ENCODE data around the gene SLCO4A1.

SLCO4A1 gene

GRCh38 chr20:62633598-62634329, 8.5 kb upstream of the SLCO4A1 start:
- no peak overlapping the region for H2AFZ ChIP-seq

DNA sequence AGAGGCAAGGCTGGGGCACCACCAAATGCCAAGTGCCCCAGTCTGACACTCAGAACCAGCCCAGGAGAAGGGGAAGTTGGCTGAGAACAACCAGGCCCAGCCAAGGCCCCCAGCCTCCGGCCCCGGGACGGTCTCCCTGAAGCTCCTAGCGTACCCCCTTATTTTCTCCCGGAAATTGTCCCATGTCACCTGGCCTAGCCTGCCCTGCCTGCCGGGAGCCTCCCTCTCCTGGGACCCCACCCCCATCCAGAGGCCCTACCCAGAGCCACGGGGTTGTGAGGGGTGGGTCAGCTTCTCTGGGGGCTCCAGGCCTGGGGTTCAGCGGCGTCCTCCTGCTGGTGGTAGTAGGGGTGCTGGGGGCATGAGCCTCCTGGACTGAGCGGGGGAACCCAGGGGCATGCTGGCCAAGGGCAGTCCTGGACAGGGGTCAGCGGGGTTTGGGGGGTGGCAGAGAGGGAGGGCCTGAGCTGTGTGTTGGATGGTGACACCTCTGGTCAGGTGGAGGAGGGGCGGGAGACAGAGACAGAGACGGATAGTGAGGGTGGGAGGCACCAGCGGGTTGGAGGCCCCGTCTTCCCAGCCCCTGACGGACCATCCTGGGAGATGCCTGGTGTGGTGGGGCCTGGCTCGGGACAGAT, 7.9 kb upstream of the SLCO4A1 start:
- TF ChIP-seq, protein P1, sequence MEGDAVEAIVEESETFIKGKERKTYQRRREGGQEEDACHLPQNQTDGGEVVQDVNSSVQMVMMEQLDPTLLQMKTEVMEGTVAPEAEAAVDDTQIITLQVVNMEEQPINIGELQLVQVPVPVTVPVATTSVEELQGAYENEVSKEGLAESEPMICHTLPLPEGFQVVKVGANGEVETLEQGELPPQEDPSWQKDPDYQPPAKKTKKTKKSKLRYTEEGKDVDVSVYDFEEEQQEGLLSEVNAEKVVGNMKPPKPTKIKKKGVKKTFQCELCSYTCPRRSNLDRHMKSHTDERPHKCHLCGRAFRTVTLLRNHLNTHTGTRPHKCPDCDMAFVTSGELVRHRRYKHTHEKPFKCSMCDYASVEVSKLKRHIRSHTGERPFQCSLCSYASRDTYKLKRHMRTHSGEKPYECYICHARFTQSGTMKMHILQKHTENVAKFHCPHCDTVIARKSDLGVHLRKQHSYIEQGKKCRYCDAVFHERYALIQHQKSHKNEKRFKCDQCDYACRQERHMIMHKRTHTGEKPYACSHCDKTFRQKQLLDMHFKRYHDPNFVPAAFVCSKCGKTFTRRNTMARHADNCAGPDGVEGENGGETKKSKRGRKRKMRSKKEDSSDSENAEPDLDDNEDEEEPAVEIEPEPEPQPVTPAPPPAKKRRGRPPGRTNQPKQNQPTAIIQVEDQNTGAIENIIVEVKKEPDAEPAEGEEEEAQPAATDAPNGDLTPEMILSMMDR (IDR thresholded peaks at IDR 0.05) = no peak
- Histone ChIP-seq H3K27ac (peak overlapping the region; percentile 99), H3K79me2 (peaks cover 31% of the 10 kb centered on the region), H3K4me2 (ENCODE audit: low read length) (peak overlapping the region; percentile 34), H3K27me3 (ENCODE audit: control insufficient read depth, insufficient read depth, low read length) (no peaks in the 10 kb centered on the region), H3K9me3 (ENCODE audit: control insufficient read depth, low read length) (no peaks in the 10 kb centered on the region), H3K4me1 (peaks cover 64% of the 10 kb centered on the region), H3K4me3 (ENCODE audit: low read depth, low read length) (peak overlapping the region; percentile 33), H3K9ac (peak overlapping the region; percentile 88), H3K36me3 (ENCODE audit: control insufficient read depth, insufficient read depth, low read length) (no peaks in the 10 kb centered on the region), H2AFZ (peak overlapping the region; percentile 73)

More at GRCh38 chr20:62633598-62634329, 8.5 kb upstream of the SLCO4A1 start:
- H3K4me2 ChIP-seq (ENCODE audit: low read length) = no peak overlapping the region
- TF ChIP-seq, protein P1 (IDR thresholded peaks at IDR 0.05) = no peak
- H3K27ac ChIP-seq = peak overlapping the region; percentile 99
- H3K4me1 ChIP-seq = peaks cover 69% of the 10 kb centered on the region
- no peaks in the 10 kb centered on the region for H3K36me3 ChIP-seq (ENCODE audit: control insufficient read depth, insufficient read depth, low read length)
- H3K79me2 ChIP-seq = peaks cover 31% of the 10 kb centered on the region
- no peaks in the 10 kb centered on the region for H3K27me3 ChIP-seq (ENCODE audit: control insufficient read depth, insufficient read depth, low read length)
- H3K4me3 ChIP-seq (ENCODE audit: low read depth, low read length) = no peak overlapping the region
- no peak overlapping the region for H3K9ac ChIP-seq
- no peaks in the 10 kb centered on the region for H3K9me3 ChIP-seq (ENCODE audit: control insufficient read depth, low read length)

- H3K9me3 ChIP-seq (ENCODE audit: control insufficient read depth, low read length) = no peaks in the 10 kb centered on the region
- peak overlapping the region; percentile 33 for H3K4me3 ChIP-seq (ENCODE audit: low read depth, low read length)
- peaks cover 33% of the 10 kb centered on the region for H3K79me2 ChIP-seq
- peaks cover 58% of the 10 kb centered on the region for H3K4me1 ChIP-seq
- peak overlapping the region; percentile 99 for H3K27ac ChIP-seq
- no peaks in the 10 kb centered on the region for H3K27me3 ChIP-seq (ENCODE audit: control insufficient read depth, insufficient read depth, low read length)
- peak overlapping the region; percentile 88 for H3K9ac ChIP-seq
- H2AFZ ChIP-seq = peak overlapping the region; percentile 73
- peak overlapping the region; percentile 57 for H3K4me2 ChIP-seq (ENCODE audit: low read length)
- TF ChIP-seq, protein P1 (IDR thresholded peaks at IDR 0.05) = no peak
- no peaks in the 10 kb centered on the region for H3K36me3 ChIP-seq (ENCODE audit: control insufficient read depth, insufficient read depth, low read length)
Observed at GRCh38 chr20:62635232-62635631, 7.1 kb upstream of the SLCO4A1 start.

GRCh38 chr20:62635852-62636251, 6.5 kb upstream of the SLCO4A1 start:
- peak overlapping the region; percentile 73 for H2AFZ ChIP-seq
- H3K27me3 ChIP-seq (ENCODE audit: control insufficient read depth, insufficient read depth, low read length) = no peaks in the 10 kb centered on the region
- no peaks in the 10 kb centered on the region for H3K36me3 ChIP-seq (ENCODE audit: control insufficient read depth, insufficient read depth, low read length)
- peaks cover 52% of the 10 kb centered on the region for H3K4me1 ChIP-seq
- peak overlapping the region; percentile 57 for H3K4me2 ChIP-seq (ENCODE audit: low read length)
- TF ChIP-seq, protein P1 (IDR thresholded peaks at IDR 0.05) = peak; percentile 14
- H3K27ac ChIP-seq = peak overlapping the region; percentile 99
- H3K9me3 ChIP-seq (ENCODE audit: control insufficient read depth, low read length) = no peaks in the 10 kb centered on the region
- H3K4me3 ChIP-seq (ENCODE audit: low read depth, low read length) = peak overlapping the region; percentile 33
- peaks cover 30% of the 10 kb centered on the region for H3K79me2 ChIP-seq
- peak overlapping the region; percentile 88 for H3K9ac ChIP-seq
